Glutamatergic neuron (in vitro differentiated cells): ENCODE data around the gene GAL3ST3. TPM values are rescaled to one million over a fixed set of nuclear protein-coding genes. Genes with fewer than 3 reads are reported as not detected.

Experiments
- DNase-seq: peaks from one replicate; pipeline ENCODE4 v3.0.0; 2022
- H3K27ac Mint-ChIP-seq: one replicate; pipeline ENCODE4 v1.8.0; 2020; ENCODE audit warnings: mild to moderate bottlenecking, mixed read lengths, inconsistent platforms; ENCODE audit not compliant: unreplicated experiment
- H3K27me3 Mint-ChIP-seq: one replicate; pipeline ENCODE4 v1.8.0; 2020; ENCODE audit warnings: mild to moderate bottlenecking, moderate library complexity, mixed read lengths, inconsistent platforms; ENCODE audit not compliant: unreplicated experiment
- H3K36me3 Mint-ChIP-seq: one replicate; pipeline ENCODE4 v1.8.0; 2020; ENCODE audit warnings: mild to moderate bottlenecking, mixed read lengths, inconsistent platforms; ENCODE audit not compliant: unreplicated experiment
- H3K4me1 Mint-ChIP-seq: one replicate; pipeline ENCODE4 v1.8.0; 2020; ENCODE audit warnings: mild to moderate bottlenecking, low read depth, mixed read lengths, inconsistent platforms; ENCODE audit not compliant: unreplicated experiment
- H3K4me3 Mint-ChIP-seq: one replicate; pipeline ENCODE4 v1.8.0; 2020; ENCODE audit warnings: mild to moderate bottlenecking, mixed read lengths, inconsistent platforms; ENCODE audit not compliant: unreplicated experiment
- H3K9me3 Mint-ChIP-seq: one replicate; pipeline ENCODE4 v1.8.0; 2020; ENCODE audit warnings: mild to moderate bottlenecking, moderate library complexity, mixed read lengths, inconsistent platforms; ENCODE audit not compliant: unreplicated experiment
- total RNA-seq: library from RNA; stranded (reverse); fragmentation: NEBNext Ultra II Directional; extraction: Animal tissue kit (Norgen Biotek cat#: 25700); gene quantifications from one replicate; pipeline ENCODE4 v1.2.1, GENCODE V29; 2021; ENCODE audit not compliant: unreplicated experiment
- TF ChIP-seq, protein P1 (sequence below): fragments of 200-600 bp; sonication (generic); IDR thresholded peaks from one replicate; pipeline ENCODE4 v1.5.0; 2021; ENCODE audit not compliant: partially characterized antibody, unreplicated experiment

GAL3ST3 gene
- total RNA-seq, 1 donor from 2014 or later, result 2.4 TPM

DNA sequence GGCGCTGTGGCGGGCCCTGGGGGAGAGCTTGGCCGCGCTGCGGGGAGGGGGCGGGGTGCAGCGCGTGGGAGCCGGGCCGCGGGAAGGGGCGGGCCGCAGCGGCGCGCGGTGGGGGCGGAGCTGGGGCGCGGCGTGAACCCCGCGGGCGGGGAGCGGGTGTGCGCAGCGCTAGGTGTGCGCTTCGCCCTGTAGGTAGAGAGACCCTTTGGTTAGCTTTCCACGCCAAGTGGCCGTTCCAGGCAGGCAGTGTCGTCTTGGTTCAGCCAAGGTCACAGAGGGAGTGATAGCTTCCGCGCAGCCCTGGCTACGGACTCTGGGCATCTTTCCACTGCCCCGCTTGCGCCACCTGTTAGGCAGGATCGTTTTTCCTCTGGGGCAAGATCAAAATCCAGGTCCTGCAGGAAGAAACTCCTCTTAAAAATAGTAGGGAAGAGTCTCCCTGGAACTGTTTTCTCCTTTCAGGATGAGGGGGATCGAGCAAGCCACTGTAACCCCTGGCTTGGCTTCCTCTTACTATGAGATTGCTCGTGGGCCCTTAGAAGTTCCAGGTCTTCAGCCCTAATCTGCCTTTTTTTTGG lies 46.2 kb downstream of the GAL3ST3 start:
- DNase-seq, result no peak
- H3K27ac Mint-ChIP-seq, result no peak overlapping the region
- no peaks in the 10 kb centered on the region for H3K36me3 Mint-ChIP-seq
- peaks cover 2% of the 10 kb centered on the region for H3K9me3 Mint-ChIP-seq
- H3K4me3 Mint-ChIP-seq, result peak overlapping the region; percentile 99
- peaks cover 11% of the 10 kb centered on the region for H3K4me1 Mint-ChIP-seq
- peaks cover 8% of the 10 kb centered on the region for H3K27me3 Mint-ChIP-seq
- TF ChIP-seq, protein P1, sequence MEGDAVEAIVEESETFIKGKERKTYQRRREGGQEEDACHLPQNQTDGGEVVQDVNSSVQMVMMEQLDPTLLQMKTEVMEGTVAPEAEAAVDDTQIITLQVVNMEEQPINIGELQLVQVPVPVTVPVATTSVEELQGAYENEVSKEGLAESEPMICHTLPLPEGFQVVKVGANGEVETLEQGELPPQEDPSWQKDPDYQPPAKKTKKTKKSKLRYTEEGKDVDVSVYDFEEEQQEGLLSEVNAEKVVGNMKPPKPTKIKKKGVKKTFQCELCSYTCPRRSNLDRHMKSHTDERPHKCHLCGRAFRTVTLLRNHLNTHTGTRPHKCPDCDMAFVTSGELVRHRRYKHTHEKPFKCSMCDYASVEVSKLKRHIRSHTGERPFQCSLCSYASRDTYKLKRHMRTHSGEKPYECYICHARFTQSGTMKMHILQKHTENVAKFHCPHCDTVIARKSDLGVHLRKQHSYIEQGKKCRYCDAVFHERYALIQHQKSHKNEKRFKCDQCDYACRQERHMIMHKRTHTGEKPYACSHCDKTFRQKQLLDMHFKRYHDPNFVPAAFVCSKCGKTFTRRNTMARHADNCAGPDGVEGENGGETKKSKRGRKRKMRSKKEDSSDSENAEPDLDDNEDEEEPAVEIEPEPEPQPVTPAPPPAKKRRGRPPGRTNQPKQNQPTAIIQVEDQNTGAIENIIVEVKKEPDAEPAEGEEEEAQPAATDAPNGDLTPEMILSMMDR, result no peak

DNA sequence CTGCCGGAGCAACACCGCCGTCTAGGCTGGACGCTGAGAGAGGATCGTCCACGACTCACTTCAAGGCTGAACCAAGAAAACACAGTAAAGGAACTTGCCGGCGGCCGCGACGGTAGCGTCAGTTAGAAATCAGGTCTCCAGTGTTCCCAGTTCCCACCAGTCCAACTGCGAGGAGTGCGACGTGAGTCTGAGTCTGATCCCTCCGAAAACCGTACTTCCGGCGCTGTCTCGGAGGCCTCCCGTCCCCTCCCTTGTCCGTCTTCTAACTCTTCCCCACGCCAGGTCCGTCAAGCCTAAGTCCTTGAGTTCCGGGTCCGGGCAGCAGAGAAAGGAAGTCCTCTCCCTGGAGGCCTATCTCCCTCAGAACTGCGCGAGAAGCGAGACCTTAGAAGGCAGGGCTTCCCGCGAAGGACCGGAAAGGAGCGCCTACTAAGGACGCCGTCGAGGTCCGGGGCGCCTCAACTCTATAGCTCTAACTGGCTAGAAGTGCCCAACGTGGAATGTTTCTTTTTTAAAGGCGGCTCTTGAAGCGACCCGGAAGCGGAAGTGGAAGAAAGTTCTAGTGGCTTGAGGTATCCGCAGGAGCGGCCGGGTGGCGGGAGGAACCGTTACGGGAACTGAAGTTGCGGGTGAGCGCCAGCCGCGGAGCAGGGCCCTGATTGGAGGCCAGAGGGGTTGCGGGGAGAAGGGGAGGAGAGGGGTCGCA lies 46.9 kb downstream of the GAL3ST3 start, which contains the start of the genes BANF1 and EIF1AD:
BANF1 (plus strand) TSS at position 562 of the 706 bp plus-strand sequence. CDS start 748 bp downstream, outside the sequence.
EIF1AD (minus strand) TSS at position 216 of the 706 bp plus-strand sequence. CDS start 1,768 bp downstream, outside the sequence.
- Mint-ChIP-seq H3K4me1 (peaks cover 11% of the 10 kb centered on the region), H3K4me3 (peak within 1 kb of the TSS; percentile 99), H3K27ac (peak within 1 kb of the TSS; percentile 98), H3K9me3 (peaks cover 2% of the 10 kb centered on the region), H3K36me3 (no peaks in the 10 kb centered on the region), H3K27me3 (peaks cover 8% of the 10 kb centered on the region)
- peak; percentile 89 for DNase-seq
- TF ChIP-seq, protein P1, result no peak

DNA sequence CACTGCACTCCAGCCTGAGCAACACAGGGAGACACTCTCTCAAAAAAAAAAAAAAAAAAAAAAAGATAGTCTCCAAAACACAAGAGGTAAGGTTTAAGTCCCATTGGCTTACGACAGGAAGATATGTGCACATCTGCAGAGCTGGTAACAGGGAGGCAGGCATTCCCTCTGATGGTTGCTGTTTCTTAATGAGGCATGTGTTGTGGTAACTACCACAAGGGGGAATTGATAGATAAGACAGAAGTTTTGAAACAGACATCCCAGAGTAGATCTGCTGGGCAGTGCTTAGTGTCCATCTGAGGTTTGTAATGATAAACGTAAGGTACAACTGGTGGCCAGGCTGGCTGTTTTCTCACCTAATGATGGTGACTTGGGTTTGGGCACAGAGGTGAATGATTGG lies 51.7 kb downstream of the GAL3ST3 start:
- Mint-ChIP-seq H3K9me3 (no peaks in the 10 kb centered on the region), H3K27ac (no peak overlapping the region), H3K4me1 (peaks cover 4% of the 10 kb centered on the region), H3K4me3 (no peak overlapping the region), H3K36me3 (no peaks in the 10 kb centered on the region), H3K27me3 (peaks cover 8% of the 10 kb centered on the region)
- TF ChIP-seq, protein P1, result no peak
- DNase-seq, result no peak

DNA sequence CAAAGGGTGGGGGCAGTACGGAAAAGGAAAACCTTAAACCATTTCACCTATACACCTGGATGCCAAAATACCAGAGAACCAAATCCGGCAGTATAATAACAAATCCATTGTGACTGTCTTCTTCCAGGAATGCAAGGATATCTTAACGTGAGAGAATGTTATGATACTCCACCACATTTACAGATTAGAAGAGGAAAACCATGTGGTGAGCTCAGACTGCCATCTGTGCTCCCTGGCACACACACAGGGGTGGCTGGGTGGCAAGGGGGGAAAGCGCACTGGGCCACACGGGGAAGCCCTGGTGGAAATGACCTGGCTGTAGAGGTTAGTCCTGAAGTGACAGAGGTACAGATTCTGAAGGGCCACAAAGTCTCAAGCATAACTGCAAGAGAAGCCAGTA lies 56.9 kb downstream of the GAL3ST3 start:
- TF ChIP-seq, protein P1, result no peak
- no peaks in the 10 kb centered on the region for H3K4me1 Mint-ChIP-seq
- no peak overlapping the region for H3K27ac Mint-ChIP-seq
- no peaks in the 10 kb centered on the region for H3K27me3 Mint-ChIP-seq
- no peaks in the 10 kb centered on the region for H3K9me3 Mint-ChIP-seq
- no peak overlapping the region for H3K4me3 Mint-ChIP-seq
- no peaks in the 10 kb centered on the region for H3K36me3 Mint-ChIP-seq
- DNase-seq, result no peak

Other genes with a start within 250 kb of the GAL3ST3 start
- gene SNX32, start 215.2 kb downstream of the GAL3ST3 start, total RNA-seq, result 14.7 TPM
- 1,294 TPM for gene CFL1, start 191.0 kb downstream of the GAL3ST3 start, total RNA-seq
- 114 TPM for gene MUS81, start 188.7 kb downstream of the GAL3ST3 start, total RNA-seq
- gene EFEMP2, start 176.4 kb downstream of the GAL3ST3 start, total RNA-seq, result 16.3 TPM
- not detected for gene CTSW, start 169.3 kb downstream of the GAL3ST3 start, total RNA-seq
- 115 TPM for gene FIBP, start 160.7 kb downstream of the GAL3ST3 start, total RNA-seq
- 23.6 TPM for gene CCDC85B, start 158.5 kb downstream of the GAL3ST3 start, total RNA-seq
- not detected for gene FOSL1, start 148.8 kb downstream of the GAL3ST3 start, total RNA-seq
- 24.7 TPM for gene C11orf68, start 130.1 kb downstream of the GAL3ST3 start, total RNA-seq
- 68.7 TPM for gene DRAP1, start 129.7 kb downstream of the GAL3ST3 start, total RNA-seq
- gene TSGA10IP, start 103.7 kb downstream of the GAL3ST3 start, total RNA-seq, result not detected
- 52.3 TPM for gene SART1, start 87.4 kb downstream of the GAL3ST3 start, total RNA-seq
- 37.6 TPM for gene EIF1AD, start 47.0 kb downstream of the GAL3ST3 start, total RNA-seq
- 135 TPM for gene BANF1, start 46.7 kb downstream of the GAL3ST3 start, total RNA-seq
- not detected for gene CST6, start 37.2 kb downstream of the GAL3ST3 start, total RNA-seq
- not detected for gene CATSPER1, start 22.7 kb downstream of the GAL3ST3 start, total RNA-seq
- 187 TPM for gene SF3B2, start 3.2 kb upstream of the GAL3ST3 start, total RNA-seq
- gene PACS1, start 21.1 kb upstream of the GAL3ST3 start, total RNA-seq, result 30.6 TPM
- gene KLC2, start 208.5 kb upstream of the GAL3ST3 start, total RNA-seq, result 127 TPM
- gene RAB1B, start 219.5 kb upstream of the GAL3ST3 start, total RNA-seq, result 85.4 TPM
- gene CNIH2, start 229.0 kb upstream of the GAL3ST3 start, total RNA-seq, result 61.3 TPM
- gene YIF1A, start 240.0 kb upstream of the GAL3ST3 start, total RNA-seq, result 115 TPM
- gene TMEM151A, start 242.7 kb upstream of the GAL3ST3 start, total RNA-seq, result 19.2 TPM